Esophagus muscularis mucosa (tissue), 4 donors: Measurements from ENCODE around the gene PIR.

ENCODE experiments used
- CTCF ChIP-seq, 3 experiments: fragments of 200-600 bp in 2 of 3; fragments of 450-650 bp in 1 of 3; sonication (generic) in 2 of 3; IDR thresholded peaks; one replicate each; pipeline ENCODE4 v1.5.1; 2017 to 2019; ENCODE audit warnings: antibody characterized with exemption in 3 of 3, mild to moderate bottlenecking in 2 of 3, moderate library complexity in 1 of 3
- EP300 ChIP-seq: sonication (generic); formaldehyde crosslinking; IDR thresholded peaks from one replicate; pipeline ENCODE4 v1.6.1; 2017; ENCODE audit warnings: antibody characterized with exemption
- POLR2A ChIP-seq: fragments of 450-650 bp; IDR thresholded peaks from one replicate; pipeline ENCODE4 v1.6.1; 2017; ENCODE audit warnings: antibody characterized with exemption, moderate library complexity, mild to moderate bottlenecking, low read depth
- POLR2AphosphoS5 ChIP-seq, 2 donors: sonication (generic); formaldehyde crosslinking; IDR thresholded peaks; one replicate each; pipeline ENCODE4 v1.6.1; 2017; ENCODE audit warnings: antibody characterized with exemption in 2 of 2

GRCh38 chrX:15492469-15492868 lies 664 bp downstream of the PIR start:
- TF ChIP-seq POLR2A (no peak), CTCF (IDR thresholded peaks at IDR 0.05) (no peak), EP300 (no peak), POLR2AphosphoS5 (IDR thresholded peaks at IDR 0.05) (no peak)
